Raji (cell line): ENCODE measurements around the gene GPAT2.
A peak's percentile ranks its signal among the peaks of the same experiment; 100 is the strongest.

Source experiments
- POLR2A ChIP-seq: IDR thresholded peaks from 2 replicates; pipeline ENCODE4 v1.6.1; 2011; ENCODE audit warnings: low read depth, low read length, control low read depth; ENCODE audit not compliant: insufficient read depth

Gene GPAT2

GRCh38 chr2:95992520-95993272 is 42.0 kb downstream of the GPAT2 start:
- TF ChIP-seq POLR2A, result peak; percentile 16; the same call in 1 of the 2 replicates

- TF ChIP-seq POLR2A, result peak; percentile 40
Measured at GRCh38 chr2:95992102-95992501, 42.6 kb downstream of the GPAT2 start.

- TF ChIP-seq POLR2A, result peak; percentile 55; the same call in 1 of the 2 replicates
Measured at GRCh38 chr2:95991351-95992094, 43.2 kb downstream of the GPAT2 start, which contains the start of gene ANKRD36C. Gene ANKRD36C (minus strand): TSS chr2:95991824. CDS start chr2:95991708, 116 bp downstream.
